Stimulated activated naive CD8-positive, alpha-beta T cell treated with anti-CD3 and anti-CD28 coated beads, Interleukin-15, Interleukin-2, amounts not matched to agents 100 ng/mL and 50 ng/mL, for 24 hours (primary cell): ENCODE measurements around the gene CNTRL.
"Not testable (repeated sequence)": the region's sequence is repeated elsewhere in the genome, so short reads cannot be mapped to it uniquely, and the experiment has no call there.

ENCODE experiments used
- H3K27ac Mint-ChIP-seq: one replicate; pipeline ENCODE4 v1.8.0; 2021; ENCODE audit warnings: mild to moderate bottlenecking, mixed read lengths
- H3K27me3 Mint-ChIP-seq: one replicate; pipeline ENCODE4 v1.8.0; 2021; ENCODE audit warnings: mixed read lengths
- H3K36me3 Mint-ChIP-seq: one replicate; pipeline ENCODE4 v1.8.0; 2021; ENCODE audit warnings: low read depth, mixed read lengths
- H3K4me1 Mint-ChIP-seq: one replicate; pipeline ENCODE4 v1.8.0; 2021; ENCODE audit warnings: low read depth, mixed read lengths
- H3K4me3 Mint-ChIP-seq: one replicate; pipeline ENCODE4 v1.8.0; 2021; ENCODE audit warnings: mild to moderate bottlenecking, mixed read lengths
- H3K9me3 Mint-ChIP-seq: one replicate; pipeline ENCODE4 v1.8.0; 2021; ENCODE audit warnings: mixed read lengths

CNTRL gene

GRCh38 chr9:121169094-121169601, 94.4 kb downstream of the CNTRL start:
- Mint-ChIP-seq H3K36me3 (peaks cover 82% of the 10 kb centered on the region), H3K4me3 (no peak overlapping the region), H3K27me3 (no peaks in the 10 kb centered on the region), H3K27ac (peak overlapping the region; percentile 52), H3K4me1 (peaks cover 18% of the 10 kb centered on the region), H3K9me3 (no peaks in the 10 kb centered on the region)

DNA sequence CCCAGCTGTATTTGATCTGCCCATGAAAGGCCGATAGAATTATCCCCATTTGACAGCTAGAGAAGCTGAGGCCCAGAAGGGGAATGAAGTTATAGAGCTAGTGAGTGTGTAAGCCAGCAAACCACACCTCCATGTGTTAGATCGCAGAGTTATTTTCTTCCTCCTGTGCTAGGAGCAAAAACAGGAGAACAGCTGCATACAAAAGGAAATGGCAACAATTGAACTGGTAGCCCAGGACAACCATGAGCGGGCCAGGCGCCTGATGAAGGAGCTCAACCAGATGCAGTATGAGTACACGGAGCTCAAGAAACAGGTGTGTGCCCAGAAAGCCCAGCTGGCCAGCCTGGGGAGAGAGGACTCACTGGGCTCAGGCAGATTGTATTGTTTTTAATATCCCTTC, 96.5 kb downstream of the CNTRL start:
- no peak overlapping the region for H3K4me3 Mint-ChIP-seq
- no peaks in the 10 kb centered on the region for H3K9me3 Mint-ChIP-seq
- H3K4me1 Mint-ChIP-seq: peaks cover 18% of the 10 kb centered on the region
- peaks cover 85% of the 10 kb centered on the region for H3K36me3 Mint-ChIP-seq
- no peak overlapping the region for H3K27ac Mint-ChIP-seq
- no peaks in the 10 kb centered on the region for H3K27me3 Mint-ChIP-seq

DNA sequence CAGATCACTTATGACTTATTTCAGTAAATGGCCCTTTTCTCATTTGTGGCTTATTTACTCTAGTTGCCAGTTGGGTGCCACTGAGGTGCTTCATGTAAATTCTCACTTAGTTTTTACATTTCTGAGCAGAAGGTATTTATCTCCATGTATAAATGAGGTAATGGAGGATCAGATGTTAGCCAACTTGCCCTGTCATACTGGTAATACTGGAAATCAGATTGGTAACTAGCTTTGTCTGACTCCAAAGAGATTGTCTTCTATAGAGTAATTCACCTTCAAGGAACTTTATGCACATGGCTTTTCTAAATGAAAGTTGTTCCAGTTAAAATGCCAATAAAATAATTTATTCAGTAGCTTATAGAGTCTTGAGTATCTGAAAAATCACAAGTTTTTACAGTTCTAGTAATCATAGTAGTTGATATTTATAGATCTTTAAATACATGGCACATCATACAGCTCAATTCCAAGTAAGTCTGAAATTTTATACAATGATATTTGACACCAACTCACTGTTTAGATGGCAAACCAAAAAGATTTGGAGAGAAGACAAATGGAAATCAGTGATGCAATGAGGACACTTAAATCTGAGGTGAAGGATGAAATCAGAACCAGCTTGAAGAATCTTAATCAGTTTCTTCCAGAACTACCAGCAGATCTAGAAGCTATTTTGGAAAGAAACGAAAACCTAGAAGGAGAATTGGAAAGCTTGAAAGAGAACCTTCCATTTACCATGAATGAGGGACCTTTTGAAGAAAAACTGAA, 98.2 kb downstream of the CNTRL start:
- H3K4me1 Mint-ChIP-seq: peaks cover 15% of the 10 kb centered on the region
- no peak overlapping the region for H3K4me3 Mint-ChIP-seq
- no peaks in the 10 kb centered on the region for H3K27me3 Mint-ChIP-seq
- no peaks in the 10 kb centered on the region for H3K9me3 Mint-ChIP-seq
- no peak overlapping the region for H3K27ac Mint-ChIP-seq
- H3K36me3 Mint-ChIP-seq: peaks cover 85% of the 10 kb centered on the region

DNA sequence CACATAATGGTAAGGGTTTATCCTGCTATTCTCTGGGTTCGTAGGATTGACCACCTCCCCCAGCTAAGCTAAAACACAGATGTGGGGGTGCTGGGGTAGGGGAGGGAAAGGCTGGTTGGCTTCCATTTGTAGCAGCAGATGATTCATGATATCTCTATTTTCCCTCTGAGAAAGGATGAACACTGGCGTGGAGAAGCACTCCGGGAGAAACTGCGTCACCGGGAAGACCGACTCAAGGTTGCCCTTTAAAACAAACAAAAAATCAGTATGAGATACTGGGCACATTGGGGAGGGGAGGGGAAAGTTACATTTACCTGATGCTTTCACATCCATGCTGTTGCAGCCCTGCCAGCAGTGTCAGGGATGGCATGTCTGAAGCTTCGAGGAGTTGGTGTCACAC, 98.7 kb downstream of the CNTRL start:
- Mint-ChIP-seq H3K27me3 (no peaks in the 10 kb centered on the region), H3K4me3 (no peak overlapping the region), H3K4me1 (peaks cover 9% of the 10 kb centered on the region), H3K36me3 (peaks cover 85% of the 10 kb centered on the region), H3K9me3 (no peaks in the 10 kb centered on the region), H3K27ac (peak overlapping the region; percentile 41)

GRCh38 chr9:121178676-121179372, 104.1 kb downstream of the CNTRL start:
- H3K27me3 Mint-ChIP-seq: no peaks in the 10 kb centered on the region
- no peak overlapping the region for H3K4me3 Mint-ChIP-seq
- no peaks in the 10 kb centered on the region for H3K9me3 Mint-ChIP-seq
- peaks cover 90% of the 10 kb centered on the region for H3K36me3 Mint-ChIP-seq
- peaks cover 23% of the 10 kb centered on the region for H3K4me1 Mint-ChIP-seq
- H3K27ac Mint-ChIP-seq: no peak overlapping the region

DNA sequence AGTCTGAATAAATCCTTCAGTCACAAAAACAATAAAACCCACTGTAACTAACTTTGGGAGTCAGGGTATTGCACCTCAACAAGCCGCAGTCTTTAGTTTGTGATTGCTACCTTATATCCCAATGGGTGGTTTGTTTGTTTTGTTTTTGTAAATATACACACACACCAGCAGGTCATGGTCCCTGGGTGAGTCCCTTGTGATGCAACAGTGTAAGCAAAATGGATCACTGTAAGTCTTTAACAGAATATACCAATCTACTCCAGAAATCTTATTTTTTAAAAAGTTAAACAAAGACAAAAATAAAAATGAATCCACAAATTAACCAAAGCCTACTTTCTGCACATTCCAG, 104.6 kb downstream of the CNTRL start:
- not testable (repeated sequence) for H3K9me3 Mint-ChIP-seq, H3K27ac Mint-ChIP-seq, H3K4me3 Mint-ChIP-seq, H3K27me3 Mint-ChIP-seq
- peaks cover 90% of the 10 kb centered on the region for H3K36me3 Mint-ChIP-seq
- H3K4me1 Mint-ChIP-seq: peaks cover 28% of the 10 kb centered on the region

GRCh38 chr9:121179930-121180681, 105.4 kb downstream of the CNTRL start:
- Mint-ChIP-seq H3K27ac (no peak overlapping the region), H3K27me3 (no peaks in the 10 kb centered on the region), H3K36me3 (peaks cover 89% of the 10 kb centered on the region), H3K4me1 (peaks cover 36% of the 10 kb centered on the region), H3K4me3 (no peak overlapping the region), H3K9me3 (no peaks in the 10 kb centered on the region)

GRCh38 chr9:121182101-121182836, 107.5 kb downstream of the CNTRL start:
- peak overlapping the region; percentile 24 for H3K27ac Mint-ChIP-seq
- H3K4me3 Mint-ChIP-seq: no peak overlapping the region
- peaks cover 85% of the 10 kb centered on the region for H3K36me3 Mint-ChIP-seq
- H3K27me3 Mint-ChIP-seq: no peaks in the 10 kb centered on the region
- H3K4me1 Mint-ChIP-seq: peaks cover 55% of the 10 kb centered on the region
- no peaks in the 10 kb centered on the region for H3K9me3 Mint-ChIP-seq

DNA sequence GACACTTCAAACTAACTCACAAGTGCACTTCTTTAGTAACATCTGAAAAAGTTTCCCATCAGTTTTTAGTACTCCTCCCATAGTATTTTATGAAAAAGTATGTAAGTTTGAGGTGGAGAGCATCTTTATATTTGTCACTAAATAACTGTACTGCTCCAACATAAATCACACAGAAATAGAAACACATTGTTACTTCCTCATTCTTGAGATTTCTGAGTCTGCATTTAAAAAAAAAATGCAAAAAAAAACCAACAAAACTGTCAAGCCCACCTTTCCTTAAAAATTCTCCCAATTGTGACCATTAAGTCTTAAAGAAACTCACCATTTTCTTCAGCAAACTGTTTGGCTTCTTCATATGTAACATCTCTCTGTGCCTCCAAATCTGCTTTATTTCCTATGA, 108.2 kb downstream of the CNTRL start:
- Mint-ChIP-seq H3K27ac (peak overlapping the region; percentile 53), H3K4me1 (peaks cover 62% of the 10 kb centered on the region), H3K9me3 (no peaks in the 10 kb centered on the region), H3K4me3 (no peak overlapping the region), H3K36me3 (peaks cover 85% of the 10 kb centered on the region), H3K27me3 (no peaks in the 10 kb centered on the region)

- Mint-ChIP-seq H3K36me3 (peaks cover 81% of the 10 kb centered on the region), H3K27me3 (no peaks in the 10 kb centered on the region), H3K9me3 (no peaks in the 10 kb centered on the region), H3K4me3 (no peak overlapping the region), H3K4me1 (peaks cover 69% of the 10 kb centered on the region), H3K27ac (peak overlapping the region; percentile 51)
Measured at GRCh38 chr9:121183666-121184423, 109.1 kb downstream of the CNTRL start.

DNA sequence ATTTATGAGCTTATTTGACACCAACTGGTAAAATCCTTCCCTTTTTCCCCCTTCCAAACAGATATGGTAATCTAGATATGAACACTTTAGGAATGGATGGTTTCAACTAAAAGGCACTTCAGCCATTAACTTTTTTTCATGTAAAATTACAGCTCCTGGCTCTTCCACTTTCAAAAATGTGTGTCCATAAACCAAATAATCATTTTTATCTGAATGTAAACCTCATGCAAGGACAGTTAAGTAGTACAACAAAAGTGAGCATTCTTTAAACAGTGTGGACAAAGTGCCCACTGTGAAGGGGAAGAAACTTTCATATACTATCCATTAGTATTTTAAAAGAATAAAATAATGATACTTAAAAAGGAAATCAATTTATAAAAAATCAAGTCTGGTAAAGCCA, 109.7 kb downstream of the CNTRL start:
- Mint-ChIP-seq H3K36me3 (peaks cover 83% of the 10 kb centered on the region), H3K27me3 (no peaks in the 10 kb centered on the region), H3K4me1 (peaks cover 75% of the 10 kb centered on the region), H3K27ac (peak overlapping the region; percentile 51), H3K4me3 (no peak overlapping the region), H3K9me3 (no peaks in the 10 kb centered on the region)

DNA sequence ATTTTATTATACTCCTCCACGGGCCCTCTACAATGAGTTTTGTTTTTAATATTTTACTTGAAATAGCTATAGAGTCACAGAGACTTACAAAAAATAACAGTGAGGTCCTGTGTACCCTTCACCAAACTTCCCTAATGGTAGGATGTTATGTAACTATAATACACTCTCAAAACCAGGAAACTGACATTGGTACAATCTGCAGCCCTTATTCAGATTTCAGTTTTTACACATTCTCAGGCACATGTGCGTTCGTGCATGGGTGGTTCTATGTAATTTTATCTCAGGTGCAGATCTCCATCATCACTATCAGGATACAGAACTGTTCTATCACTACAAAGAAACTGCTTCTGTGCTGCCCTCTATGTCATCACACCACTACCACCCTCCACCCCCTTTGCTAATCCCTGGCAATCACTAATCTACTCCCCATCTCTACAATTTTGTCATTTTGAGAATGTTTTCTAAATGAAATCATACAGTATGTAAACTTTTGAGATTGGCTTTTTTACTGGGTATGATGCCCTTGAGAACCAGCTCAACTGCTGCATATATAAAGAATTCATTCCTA, 110.5 kb downstream of the CNTRL start:
- H3K4me1 Mint-ChIP-seq: peaks cover 82% of the 10 kb centered on the region
- H3K27me3 Mint-ChIP-seq: no peaks in the 10 kb centered on the region
- H3K36me3 Mint-ChIP-seq: peaks cover 81% of the 10 kb centered on the region
- no peaks in the 10 kb centered on the region for H3K9me3 Mint-ChIP-seq
- peak overlapping the region; percentile 67 for H3K27ac Mint-ChIP-seq
- no peak overlapping the region for H3K4me3 Mint-ChIP-seq

GRCh38 chr9:121185774-121186403, 111.1 kb downstream of the CNTRL start:
- H3K4me3 Mint-ChIP-seq: no peak overlapping the region
- no peaks in the 10 kb centered on the region for H3K27me3 Mint-ChIP-seq
- H3K36me3 Mint-ChIP-seq: peaks cover 83% of the 10 kb centered on the region
- peak overlapping the region; percentile 67 for H3K27ac Mint-ChIP-seq
- no peaks in the 10 kb centered on the region for H3K9me3 Mint-ChIP-seq
- peaks cover 86% of the 10 kb centered on the region for H3K4me1 Mint-ChIP-seq
